Karpas-422 (cell line): Measurements from ENCODE around the gene MBD3L2. TPM values are rescaled to one million over a fixed set of nuclear protein-coding genes. Genes with fewer than 3 reads are reported as not detected.
"Not testable (repeated sequence)": the region's sequence is repeated elsewhere in the genome, so short reads cannot be mapped to it uniquely, and the experiment has no call there.

ENCODE experiments used
- DNase-seq: peaks from one replicate; pipeline ENCODE4 v3.0.0-alpha.2; 2015
- H2AFZ ChIP-seq: fragments of 200-600 bp; sonication (generic); 2 replicates; pipeline ENCODE4 v1.6.1; 2014; ENCODE audit warnings: antibody characterized with exemption, low read length, mixed read lengths
- H3K27ac ChIP-seq: fragments of 200-600 bp; sonication (generic); 2 replicates; pipeline ENCODE4 v1.5.1; 2014; ENCODE audit warnings: mild to moderate bottlenecking, low read length, moderate library complexity
- H3K27me3 ChIP-seq: fragments of 200-600 bp; sonication (generic); 2 replicates; pipeline ENCODE4 v1.6.1; 2014; ENCODE audit warnings: low read length, mixed read lengths
- H3K36me3 ChIP-seq: fragments of 200-600 bp; sonication (generic); 2 replicates; pipeline ENCODE4 v1.6.1; 2014; ENCODE audit warnings: low read length, mixed read lengths; ENCODE audit not compliant: insufficient read depth
- H3K4me1 ChIP-seq: fragments of 200-600 bp; sonication (generic); 2 replicates; pipeline ENCODE4 v1.6.1; 2014; ENCODE audit warnings: mild to moderate bottlenecking, low read length, mixed read lengths
- H3K4me2 ChIP-seq: fragments of 200-600 bp; sonication (generic); 2 replicates; pipeline ENCODE4 v1.6.1; 2014; ENCODE audit warnings: low read length, low read depth, mild to moderate bottlenecking; ENCODE audit not compliant: poor library complexity, severe bottlenecking
- H3K4me3 ChIP-seq: fragments of 200-600 bp; sonication (generic); 2 replicates; pipeline ENCODE4 v1.5.1; 2014; ENCODE audit warnings: mild to moderate bottlenecking, antibody characterized with exemption, low read length, mixed read lengths
- H3K79me2 ChIP-seq: fragments of 200-600 bp; sonication (generic); 2 replicates; pipeline ENCODE4 v1.6.1; 2014; ENCODE audit warnings: mild to moderate bottlenecking, low read length, mixed read lengths
- H3K9ac ChIP-seq: fragments of 200-600 bp; sonication (generic); 2 replicates; pipeline ENCODE4 v1.6.0; 2014; ENCODE audit warnings: low read length
- H3K9me2 ChIP-seq: fragments of 200-600 bp; sonication (generic), shearing (Covaris generic); replicated peaks from 2 replicates; pipeline ENCODE4 v1.6.0; 2014; ENCODE audit warnings: mild to moderate bottlenecking, low read length, moderate library complexity; ENCODE audit not compliant: insufficient read depth
- H3K9me3 ChIP-seq: fragments of 300-700, 200-600 bp; sonication (generic); 2 replicates; pipeline ENCODE4 v1.6.1; 2014; ENCODE audit warnings: low read length, mixed read lengths
- H4K20me1 ChIP-seq: fragments of 200-600 bp; sonication (generic); 2 replicates; pipeline ENCODE4 v1.6.1; 2014; ENCODE audit warnings: mild to moderate bottlenecking, antibody characterized with exemption, low read length, low read depth; ENCODE audit not compliant: insufficient read depth
- total RNA-seq: library from RNA; depleted of rRNA; stranded (reverse); fragments of >200 nt; shearing (Covaris generic); gene quantifications from 2 replicates; pipeline ENCODE4 v1.2.3, GENCODE V29; 2014; ENCODE audit warnings: low replicate concordance

The MBD3L2 gene
- total RNA-seq, 1 experiment from 2014 or later = not detected

DNA sequence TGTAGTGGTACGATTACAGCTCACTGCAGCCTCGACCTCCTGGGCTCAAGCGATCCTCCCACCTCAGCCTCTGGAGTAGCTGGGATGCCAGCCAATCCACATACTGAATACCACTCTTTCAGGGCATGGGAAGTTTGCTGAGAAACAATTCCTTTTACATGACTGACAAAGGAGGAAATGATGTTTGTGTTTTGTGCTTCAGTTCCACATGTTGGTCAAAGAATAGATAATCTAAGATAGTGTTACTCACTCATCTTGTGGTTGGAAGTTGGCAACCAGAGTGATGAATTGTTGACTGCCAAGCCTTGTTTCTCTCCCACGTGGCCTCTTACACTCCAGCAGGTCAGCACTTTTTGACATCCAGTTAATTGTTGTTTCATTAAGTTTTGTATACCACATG, 35.4 kb upstream of the MBD3L2 start:
- Histone ChIP-seq H3K9me3 (no peaks in the 10 kb centered on the region), H3K79me2 (no peaks in the 10 kb centered on the region), H3K9ac (no peak overlapping the region), H3K27ac (no peak overlapping the region), H3K36me3 (no peaks in the 10 kb centered on the region), H3K9me2 (no peaks in the 10 kb centered on the region), H3K27me3 (no peaks in the 10 kb centered on the region), H3K4me2 (no peak overlapping the region), H4K20me1 (no peaks in the 10 kb centered on the region), H3K4me3 (no peak overlapping the region), H3K4me1 (no peaks in the 10 kb centered on the region), H2AFZ (no peak overlapping the region)
- no peak for DNase-seq

DNA sequence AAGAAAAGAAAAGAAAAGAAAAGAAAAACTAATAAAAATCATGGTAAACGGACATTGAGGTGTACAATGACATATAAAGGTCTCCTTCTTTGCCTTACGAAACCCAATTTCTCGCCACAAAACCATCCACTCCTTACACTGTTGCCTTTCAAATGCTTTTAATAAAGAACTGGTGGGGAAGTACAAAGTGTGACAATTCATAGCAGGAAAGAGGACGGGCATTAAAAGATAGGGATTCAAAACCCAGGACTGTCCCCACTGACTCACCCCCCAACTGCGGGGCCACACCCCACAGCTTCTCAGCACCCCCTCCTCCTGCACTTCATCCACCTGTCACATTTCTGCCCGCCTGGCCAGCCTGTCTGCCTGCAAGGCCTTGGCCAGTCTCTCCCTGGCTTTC, 30.3 kb upstream of the MBD3L2 start:
- DNase-seq = no peak
- no peak overlapping the region for H2AFZ ChIP-seq
- no peak overlapping the region for H3K4me2 ChIP-seq
- no peak overlapping the region for H3K27ac ChIP-seq
- no peaks in the 10 kb centered on the region for H3K36me3 ChIP-seq
- H3K4me1 ChIP-seq = no peaks in the 10 kb centered on the region
- H4K20me1 ChIP-seq = no peaks in the 10 kb centered on the region
- H3K27me3 ChIP-seq = no peaks in the 10 kb centered on the region
- no peak overlapping the region for H3K4me3 ChIP-seq
- no peak overlapping the region for H3K9ac ChIP-seq
- H3K9me3 ChIP-seq = no peaks in the 10 kb centered on the region
- H3K79me2 ChIP-seq = no peaks in the 10 kb centered on the region
- no peaks in the 10 kb centered on the region for H3K9me2 ChIP-seq

DNA sequence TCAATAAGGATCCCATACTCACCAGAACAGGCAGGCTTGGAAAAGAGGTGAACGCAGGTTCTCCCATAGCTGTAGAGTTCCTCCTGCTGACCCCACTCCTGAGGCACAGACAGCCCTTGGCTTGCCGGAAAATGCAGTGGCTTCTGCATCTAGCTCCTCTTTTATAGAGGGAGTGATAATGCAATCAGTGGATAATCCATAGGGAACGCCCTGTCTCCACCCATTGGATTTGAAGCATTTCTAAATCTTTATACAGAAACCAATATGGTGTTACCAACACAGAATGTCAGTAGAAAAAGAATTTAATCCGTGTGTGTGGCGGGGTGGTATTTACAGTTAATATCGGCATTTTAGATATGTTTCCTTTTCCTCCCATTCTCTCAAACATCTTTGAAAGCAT, 27.8 kb upstream of the MBD3L2 start, which contains the start of gene MBD3L2B:
MBD3L2B (minus strand) TSS at position 101 of the 400 bp plus-strand sequence; CDS start at position 67, 34 bp downstream.
- not testable (repeated sequence) for H3K4me2 ChIP-seq, H2AFZ ChIP-seq, H3K27ac ChIP-seq, H3K9ac ChIP-seq, H3K4me3 ChIP-seq, H3K9me2 ChIP-seq, H3K79me2 ChIP-seq, H4K20me1 ChIP-seq, H3K9me3 ChIP-seq, DNase-seq, H3K36me3 ChIP-seq, H3K4me1 ChIP-seq, H3K27me3 ChIP-seq

DNA sequence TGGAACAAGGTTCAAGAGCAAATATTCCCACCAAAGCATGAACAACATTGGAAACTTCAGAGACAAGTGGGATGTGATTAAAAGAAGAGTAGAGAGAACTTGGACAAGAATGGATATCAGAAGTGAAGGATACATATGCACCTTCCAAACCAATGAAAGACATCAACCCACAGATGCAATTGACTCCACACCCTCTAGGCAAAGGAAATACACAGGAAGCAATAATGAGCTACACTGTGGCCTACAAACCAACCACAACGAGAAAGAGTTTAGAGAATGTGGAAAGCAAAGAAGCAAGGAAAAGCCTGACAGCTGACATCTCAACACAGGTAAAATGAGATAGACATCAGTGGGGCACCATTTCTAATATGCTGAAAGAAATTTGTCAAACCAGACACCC, 20.3 kb upstream of the MBD3L2 start:
- H2AFZ ChIP-seq, H4K20me1 ChIP-seq, DNase-seq, H3K79me2 ChIP-seq, H3K4me3 ChIP-seq, H3K9me2 ChIP-seq, H3K36me3 ChIP-seq, H3K4me2 ChIP-seq, H3K27me3 ChIP-seq, H3K4me1 ChIP-seq, H3K9me3 ChIP-seq, H3K9ac ChIP-seq, H3K27ac ChIP-seq: not testable (repeated sequence)

DNA sequence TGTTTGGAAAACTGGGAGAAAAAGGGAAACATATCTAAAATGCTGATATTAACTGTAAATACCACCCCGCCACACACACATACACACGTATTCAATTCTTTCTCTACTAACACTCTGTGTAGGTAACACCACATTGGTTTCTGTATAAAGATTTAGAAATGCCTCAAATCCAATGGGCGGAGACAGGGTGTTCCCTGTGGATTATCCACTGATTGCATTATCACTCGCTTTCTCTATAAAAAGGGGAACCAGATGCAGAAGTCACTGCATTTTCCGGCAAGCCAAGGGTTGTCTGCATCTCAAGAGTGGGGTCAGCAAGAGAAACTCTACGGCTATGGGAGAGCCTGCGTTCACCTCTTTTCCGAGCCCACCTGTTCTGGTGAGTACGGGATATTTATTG, 18.8 kb upstream of the MBD3L2 start, which contains the start of gene MBD3L5:
MBD3L5 (plus strand) TSS at position 301 of the 400 bp plus-strand sequence; CDS start at position 335, 34 bp downstream.
- not testable (repeated sequence) for H3K4me3 ChIP-seq

DNA sequence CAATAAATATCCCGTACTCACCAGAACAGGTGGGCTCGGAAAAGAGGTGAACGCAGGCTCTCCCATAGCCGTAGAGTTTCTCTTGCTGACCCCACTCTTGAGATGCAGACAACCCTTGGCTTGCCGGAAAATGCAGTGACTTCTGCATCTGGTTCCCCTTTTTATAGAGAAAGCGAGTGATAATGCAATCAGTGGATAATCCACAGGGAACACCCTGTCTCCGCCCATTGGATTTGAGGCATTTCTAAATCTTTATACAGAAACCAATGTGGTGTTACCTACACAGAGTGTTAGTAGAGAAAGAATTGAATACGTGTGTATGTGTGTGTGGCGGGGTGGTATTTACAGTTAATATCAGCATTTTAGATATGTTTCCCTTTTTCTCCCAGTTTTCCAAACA, 9.0 kb upstream of the MBD3L2 start, which contains the start of gene MBD3L4:
MBD3L4 (minus strand) TSS at position 101 of the 400 bp plus-strand sequence; CDS start at position 66, 35 bp downstream.
- not testable (repeated sequence) for H3K9me3 ChIP-seq, DNase-seq, H3K9me2 ChIP-seq, H3K4me1 ChIP-seq, H2AFZ ChIP-seq, H3K4me3 ChIP-seq, H4K20me1 ChIP-seq, H3K27me3 ChIP-seq, H3K79me2 ChIP-seq, H3K4me2 ChIP-seq, H3K36me3 ChIP-seq, H3K27ac ChIP-seq, H3K9ac ChIP-seq

More for the DNA sequence above, 18.8 kb upstream of the MBD3L2 start, which contains the start of gene MBD3L5:
- H2AFZ ChIP-seq, H3K9ac ChIP-seq, H3K36me3 ChIP-seq, H3K9me2 ChIP-seq, H3K79me2 ChIP-seq, DNase-seq, H3K4me2 ChIP-seq, H3K9me3 ChIP-seq, H3K27ac ChIP-seq, H4K20me1 ChIP-seq, H3K27me3 ChIP-seq, H3K4me1 ChIP-seq: not testable (repeated sequence)

DNA sequence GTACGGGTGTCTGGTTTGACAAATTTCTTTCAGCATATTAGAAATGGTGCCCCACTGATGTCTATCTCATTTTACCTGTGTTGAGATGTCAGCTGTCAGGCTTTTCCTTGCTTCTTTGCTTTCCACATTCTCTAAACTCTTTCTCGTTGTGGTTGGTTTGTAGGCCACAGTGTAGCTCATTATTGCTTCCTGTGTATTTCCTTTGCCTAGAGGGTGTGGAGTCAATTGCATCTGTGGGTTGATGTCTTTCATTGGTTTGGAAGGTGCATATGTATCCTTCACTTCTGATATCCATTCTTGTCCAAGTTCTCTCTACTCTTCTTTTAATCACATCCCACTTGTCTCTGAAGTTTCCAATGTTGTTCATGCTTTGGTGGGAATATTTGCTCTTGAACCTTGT, 7.6 kb upstream of the MBD3L2 start:
- H3K27me3 ChIP-seq, H3K9ac ChIP-seq, H3K4me3 ChIP-seq, DNase-seq, H2AFZ ChIP-seq, H3K9me3 ChIP-seq, H3K79me2 ChIP-seq, H3K36me3 ChIP-seq, H3K4me2 ChIP-seq, H4K20me1 ChIP-seq, H3K4me1 ChIP-seq, H3K9me2 ChIP-seq, H3K27ac ChIP-seq: not testable (repeated sequence)

DNA sequence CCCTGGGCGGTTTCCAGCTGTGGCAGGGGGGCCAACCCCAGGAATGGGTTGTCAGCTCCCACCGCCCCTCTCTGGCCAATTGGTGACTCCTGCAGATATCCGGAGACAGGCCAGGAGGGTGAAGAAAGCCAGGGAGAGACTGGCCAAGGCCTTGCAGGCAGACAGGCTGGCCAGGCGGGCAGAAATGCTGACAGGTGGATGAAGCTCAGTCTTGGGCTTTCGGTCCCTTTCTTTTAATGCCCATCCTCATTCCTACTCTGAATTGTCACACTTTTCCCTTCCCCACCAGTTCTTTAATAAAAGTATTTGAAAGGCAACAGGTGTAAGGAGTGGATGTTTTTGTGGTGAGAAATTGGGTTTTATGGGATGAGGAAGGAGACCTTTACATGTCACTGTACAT, 2.3 kb downstream of the MBD3L2 start:
- not testable (repeated sequence) for H3K27ac ChIP-seq, H3K79me2 ChIP-seq, H3K4me1 ChIP-seq, H3K4me3 ChIP-seq, H3K9ac ChIP-seq, H3K36me3 ChIP-seq, H3K9me2 ChIP-seq, DNase-seq, H3K4me2 ChIP-seq, H2AFZ ChIP-seq, H3K9me3 ChIP-seq, H4K20me1 ChIP-seq, H3K27me3 ChIP-seq

DNA sequence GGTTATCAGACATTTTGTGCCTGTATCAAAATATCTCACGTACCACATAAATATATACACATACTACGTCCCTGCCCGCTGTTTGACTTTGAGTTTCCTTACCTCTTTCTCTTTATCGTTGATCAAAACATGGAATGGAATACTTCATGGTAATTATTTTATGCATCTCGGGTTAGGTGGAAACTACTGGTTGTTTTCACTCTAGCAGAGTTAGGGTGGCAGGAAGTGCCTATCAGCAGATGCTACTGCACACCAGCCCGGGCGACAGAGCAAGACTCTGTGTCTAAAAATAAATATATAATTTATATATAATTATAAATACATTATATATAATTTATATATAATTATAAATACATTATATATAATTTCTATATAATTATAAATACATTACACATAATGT, 3.8 kb downstream of the MBD3L2 start:
- not testable (repeated sequence) for H3K27me3 ChIP-seq, H3K36me3 ChIP-seq, H3K9me3 ChIP-seq, H3K9ac ChIP-seq, H3K4me3 ChIP-seq, H3K27ac ChIP-seq, H3K79me2 ChIP-seq, H4K20me1 ChIP-seq, H3K9me2 ChIP-seq, H3K4me1 ChIP-seq, H2AFZ ChIP-seq, H3K4me2 ChIP-seq, DNase-seq
